ENCODE measurements around the gene RHOH.

The RHOH gene

DNA sequence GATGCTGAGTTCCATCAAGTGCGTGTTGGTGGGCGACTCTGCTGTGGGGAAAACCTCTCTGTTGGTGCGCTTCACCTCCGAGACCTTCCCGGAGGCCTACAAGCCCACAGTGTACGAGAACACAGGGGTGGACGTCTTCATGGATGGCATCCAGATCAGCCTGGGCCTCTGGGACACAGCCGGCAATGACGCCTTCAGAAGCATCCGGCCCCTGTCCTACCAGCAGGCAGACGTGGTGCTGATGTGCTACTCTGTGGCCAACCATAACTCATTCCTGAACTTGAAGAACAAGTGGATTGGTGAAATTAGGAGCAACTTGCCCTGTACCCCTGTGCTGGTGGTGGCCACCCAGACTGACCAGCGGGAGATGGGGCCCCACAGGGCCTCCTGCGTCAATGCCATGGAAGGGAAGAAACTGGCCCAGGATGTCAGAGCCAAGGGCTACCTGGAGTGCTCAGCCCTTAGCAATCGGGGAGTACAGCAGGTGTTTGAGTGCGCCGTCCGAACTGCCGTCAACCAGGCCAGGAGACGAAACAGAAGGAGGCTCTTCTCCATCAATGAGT is 46.6 kb downstream of the RHOH start:
- Histone ChIP-seq H3K27ac (no peak overlapping the region), H3K9me3 (no peaks in the 10 kb centered on the region), H3K36me3 (no peaks in the 10 kb centered on the region), H3K4me3 (no peak overlapping the region), H3K27me3 (no peaks in the 10 kb centered on the region), H3K4me1 (no peaks in the 10 kb centered on the region)
- intact Hi-C loops (cut with DNase I; ENCODE audit: low total_unique reads), result no loop called here
- DNase-seq, result no peak
- TF ChIP-seq, protein P1, sequence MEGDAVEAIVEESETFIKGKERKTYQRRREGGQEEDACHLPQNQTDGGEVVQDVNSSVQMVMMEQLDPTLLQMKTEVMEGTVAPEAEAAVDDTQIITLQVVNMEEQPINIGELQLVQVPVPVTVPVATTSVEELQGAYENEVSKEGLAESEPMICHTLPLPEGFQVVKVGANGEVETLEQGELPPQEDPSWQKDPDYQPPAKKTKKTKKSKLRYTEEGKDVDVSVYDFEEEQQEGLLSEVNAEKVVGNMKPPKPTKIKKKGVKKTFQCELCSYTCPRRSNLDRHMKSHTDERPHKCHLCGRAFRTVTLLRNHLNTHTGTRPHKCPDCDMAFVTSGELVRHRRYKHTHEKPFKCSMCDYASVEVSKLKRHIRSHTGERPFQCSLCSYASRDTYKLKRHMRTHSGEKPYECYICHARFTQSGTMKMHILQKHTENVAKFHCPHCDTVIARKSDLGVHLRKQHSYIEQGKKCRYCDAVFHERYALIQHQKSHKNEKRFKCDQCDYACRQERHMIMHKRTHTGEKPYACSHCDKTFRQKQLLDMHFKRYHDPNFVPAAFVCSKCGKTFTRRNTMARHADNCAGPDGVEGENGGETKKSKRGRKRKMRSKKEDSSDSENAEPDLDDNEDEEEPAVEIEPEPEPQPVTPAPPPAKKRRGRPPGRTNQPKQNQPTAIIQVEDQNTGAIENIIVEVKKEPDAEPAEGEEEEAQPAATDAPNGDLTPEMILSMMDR (IDR thresholded peaks at IDR 0.05), result no peak

- intact Hi-C loops (cut with DNase I; ENCODE audit: low total_unique reads), result no loop called here
- DNase-seq, result no peak
- TF ChIP-seq, protein P1 (IDR thresholded peaks at IDR 0.05), result no peak
- Histone ChIP-seq H3K27me3 (no peaks in the 10 kb centered on the region), H3K27ac (no peak overlapping the region), H3K9me3 (no peaks in the 10 kb centered on the region), H3K36me3 (no peaks in the 10 kb centered on the region), H3K4me3 (no peak overlapping the region), H3K4me1 (no peaks in the 10 kb centered on the region)
Observed at GRCh38 chr4:40244606-40245005, 47.8 kb downstream of the RHOH start.

GRCh38 chr4:40245550-40245949 is 48.7 kb downstream of the RHOH start:
- Histone ChIP-seq H3K27ac (no peak overlapping the region), H3K4me3 (no peak overlapping the region)
- intact Hi-C loops (cut with DNase I; ENCODE audit: low total_unique reads), result no loop called here

GRCh38 chr4:40246011-40246900 is 49.4 kb downstream of the RHOH start:
- Histone ChIP-seq H3K36me3 (no peaks in the 10 kb centered on the region), H3K4me1 (no peaks in the 10 kb centered on the region), H3K4me3 (no peak overlapping the region), H3K27me3 (no peaks in the 10 kb centered on the region), H3K27ac (no peak overlapping the region), H3K9me3 (no peaks in the 10 kb centered on the region)
- no peak for DNase-seq
- TF ChIP-seq, protein P1 (IDR thresholded peaks at IDR 0.05), result no peak
- intact Hi-C loops (cut with DNase I; ENCODE audit: low total_unique reads), result no loop called here

More at GRCh38 chr4:40245550-40245949, 48.7 kb downstream of the RHOH start:
- H3K4me1 ChIP-seq, result no peaks in the 10 kb centered on the region
- no peaks in the 10 kb centered on the region for H3K9me3 ChIP-seq
- no peaks in the 10 kb centered on the region for H3K36me3 ChIP-seq
- H3K27me3 ChIP-seq, result no peaks in the 10 kb centered on the region
- TF ChIP-seq, protein P1 (IDR thresholded peaks at IDR 0.05), result no peak
- DNase-seq, result no peak

DNA sequence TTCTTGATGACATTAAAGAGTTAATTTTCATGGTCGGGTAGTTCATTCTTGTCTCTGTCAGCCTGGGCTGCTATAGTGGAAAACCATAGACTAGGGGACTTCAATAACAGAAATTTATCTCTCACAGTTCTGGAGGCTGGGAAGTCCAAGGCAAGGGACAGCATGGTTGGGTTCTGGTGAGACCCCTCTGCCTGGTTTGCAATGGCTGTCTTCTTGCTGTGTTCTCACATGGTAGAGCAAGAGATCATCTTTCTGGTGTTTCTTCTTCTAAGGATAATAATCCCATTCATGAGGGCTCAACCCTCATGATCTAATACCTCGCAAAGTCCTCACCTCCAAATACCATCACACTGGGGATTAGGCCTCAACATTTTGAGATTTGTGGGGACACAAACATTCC is 50.1 kb downstream of the RHOH start:
- no peak overlapping the region for H3K27ac ChIP-seq
- no peak for DNase-seq
- TF ChIP-seq, protein P1 (IDR thresholded peaks at IDR 0.05), result no peak
- H3K36me3 ChIP-seq, result no peaks in the 10 kb centered on the region
- H3K27me3 ChIP-seq, result no peaks in the 10 kb centered on the region
- no peak overlapping the region for H3K4me3 ChIP-seq
- no peaks in the 10 kb centered on the region for H3K9me3 ChIP-seq
- H3K4me1 ChIP-seq, result no peaks in the 10 kb centered on the region
- intact Hi-C loops (cut with DNase I; ENCODE audit: low total_unique reads), result no loop called here
